ENCODE results near the gene CTSZ.

Gene CTSZ

DNA sequence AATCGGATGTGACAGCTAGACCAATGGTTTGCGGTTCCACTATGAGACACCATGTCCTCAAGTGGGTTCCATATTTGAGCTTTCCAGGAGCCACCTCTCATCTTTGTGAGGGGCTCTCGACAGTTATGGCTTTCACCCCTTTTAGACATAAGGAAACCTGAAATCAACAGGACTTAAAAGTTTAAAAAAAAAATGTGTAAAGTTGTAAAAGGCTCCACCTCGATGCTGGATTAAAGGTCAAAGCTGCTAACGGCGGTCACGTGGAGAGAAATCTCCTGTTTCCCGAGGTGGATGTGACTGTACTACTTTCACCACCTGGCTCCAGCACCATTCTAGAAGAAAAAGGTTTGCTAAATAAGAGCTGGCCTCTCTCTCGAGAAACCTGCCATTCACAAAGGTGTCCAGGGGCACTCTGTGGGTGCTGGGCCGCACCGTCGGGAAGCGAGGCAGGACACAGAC is 24.5 kb upstream of the CTSZ start:
- no peak for DNase-seq

DNA sequence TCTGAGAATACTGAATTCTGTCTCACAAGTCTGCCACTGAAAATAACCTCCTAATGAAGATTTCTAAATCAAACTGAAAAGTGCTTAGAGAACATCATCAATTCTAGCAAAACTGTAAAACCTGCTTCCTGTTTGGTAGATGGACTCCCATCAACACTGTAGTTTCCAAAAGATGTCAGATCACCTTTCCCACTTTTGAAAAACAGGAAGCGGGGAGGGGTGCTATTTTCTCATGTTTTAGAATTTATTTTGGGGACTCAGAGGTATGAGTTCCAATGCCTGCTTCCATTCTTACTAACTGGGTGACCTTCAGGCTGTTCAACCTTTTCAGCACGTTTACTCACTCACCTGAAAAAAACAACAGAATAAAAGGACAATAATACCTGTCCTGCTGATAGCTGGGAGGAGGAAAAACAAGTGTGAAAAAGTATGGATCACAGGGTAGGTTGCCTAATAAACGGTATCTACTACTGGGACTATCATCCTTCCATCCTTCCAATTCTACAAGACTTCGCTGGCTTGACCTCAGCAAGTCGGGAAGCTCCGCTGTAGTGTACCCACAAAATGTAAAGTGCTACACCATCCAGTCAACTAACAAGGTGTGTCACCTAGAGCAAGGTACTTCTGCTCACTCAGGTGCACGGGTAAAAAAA is 24.0 kb upstream of the CTSZ start:
- DNase-seq, result no peak

DNA sequence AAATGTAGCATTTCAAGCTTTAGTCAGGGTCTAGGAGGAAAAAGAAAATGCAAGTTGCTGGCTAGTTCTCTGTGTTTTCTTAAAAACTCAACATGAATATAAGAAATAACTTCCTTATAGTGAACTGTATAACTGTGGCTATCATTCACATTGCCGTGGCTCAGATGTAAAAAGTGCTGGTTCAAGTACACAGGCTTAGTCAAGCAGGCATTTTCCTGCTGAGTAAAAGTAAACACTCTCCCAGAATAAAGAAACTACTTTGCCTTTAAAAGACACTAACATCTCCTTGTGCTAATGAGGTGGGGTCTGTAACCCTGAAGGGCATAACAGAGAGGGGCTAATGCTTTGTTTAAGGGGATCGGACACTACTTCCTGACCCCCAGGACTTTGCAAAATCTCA is 21.8 kb upstream of the CTSZ start:
- no peak for DNase-seq

- DNase-seq, result peak; percentile 65
Measured at GRCh38 chr20:59027741-59028320, 20.8 kb upstream of the CTSZ start.

- no peak for DNase-seq
Measured at GRCh38 chr20:59026904-59027740, 20.1 kb upstream of the CTSZ start.

DNA sequence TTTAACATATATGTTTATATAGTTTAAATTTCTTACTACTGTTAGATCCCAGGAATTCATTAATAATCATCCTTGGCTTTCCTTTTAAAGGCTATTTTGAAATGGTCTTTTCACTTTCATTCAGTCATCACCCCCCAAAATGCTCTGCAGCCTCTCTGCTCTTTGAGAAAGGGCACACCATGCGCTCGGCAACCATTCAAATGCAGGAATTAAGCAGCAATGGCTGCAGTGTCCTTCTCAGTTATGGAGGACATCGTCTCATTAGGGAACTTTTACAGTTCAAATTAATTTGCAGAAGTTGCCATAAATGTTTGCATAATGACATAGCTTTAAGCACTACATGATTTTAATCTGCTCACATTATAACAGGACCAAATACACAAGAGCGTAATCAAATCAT is 18.5 kb upstream of the CTSZ start:
- no peak for DNase-seq

DNA sequence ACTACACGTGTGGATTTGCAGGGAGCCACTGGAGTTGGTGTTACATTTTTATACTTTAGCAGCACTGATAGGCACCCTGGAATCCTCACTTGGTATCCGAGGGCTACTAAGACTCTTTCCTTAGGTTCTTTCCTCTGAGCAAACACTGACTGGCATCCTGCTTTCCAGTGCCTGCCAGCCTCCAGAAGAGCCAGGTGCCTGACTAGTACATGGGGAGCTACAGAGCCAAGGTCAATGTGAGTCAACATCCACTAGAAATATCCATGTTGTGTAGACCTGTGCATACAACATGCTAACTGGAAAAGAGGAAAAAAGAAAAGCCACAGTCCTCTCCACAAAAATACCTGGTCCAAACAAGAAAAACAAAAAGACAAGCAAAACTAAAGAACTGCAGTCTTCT is 18.0 kb upstream of the CTSZ start:
- no peak for DNase-seq

DNA sequence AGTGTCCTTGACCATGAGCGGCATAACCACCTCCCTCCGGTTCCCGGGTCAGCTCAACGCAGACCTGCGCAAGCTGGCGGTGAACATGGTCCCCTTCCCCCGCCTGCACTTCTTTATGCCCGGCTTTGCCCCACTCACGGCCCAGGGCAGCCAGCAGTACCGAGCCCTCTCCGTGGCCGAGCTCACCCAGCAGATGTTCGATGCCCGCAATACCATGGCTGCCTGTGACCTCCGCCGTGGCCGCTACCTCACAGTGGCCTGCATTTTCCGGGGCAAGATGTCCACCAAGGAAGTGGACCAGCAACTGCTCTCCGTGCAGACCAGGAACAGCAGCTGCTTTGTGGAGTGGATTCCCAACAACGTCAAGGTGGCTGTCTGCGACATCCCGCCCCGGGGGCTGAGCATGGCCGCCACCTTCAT is 17.1 kb upstream of the CTSZ start:
- no peak for DNase-seq

DNA sequence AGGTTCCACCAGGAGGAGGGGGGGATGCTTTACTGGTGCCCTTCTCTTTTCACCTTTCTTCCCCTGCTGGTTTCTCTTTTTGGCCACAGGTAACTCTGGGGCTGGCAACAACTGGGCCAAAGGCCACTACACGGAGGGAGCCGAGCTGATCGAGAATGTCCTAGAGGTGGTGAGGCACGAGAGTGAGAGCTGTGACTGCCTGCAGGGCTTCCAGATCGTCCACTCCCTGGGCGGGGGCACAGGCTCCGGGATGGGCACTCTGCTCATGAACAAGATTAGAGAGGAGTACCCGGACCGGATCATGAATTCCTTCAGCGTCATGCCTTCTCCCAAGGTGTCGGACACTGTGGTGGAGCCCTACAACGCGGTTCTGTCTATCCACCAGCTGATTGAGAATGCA is 16.6 kb upstream of the CTSZ start:
- DNase-seq, result no peak

GRCh38 chr20:59022754-59023153 is 15.7 kb upstream of the CTSZ start:
- DNase-seq, result no peak

DNA sequence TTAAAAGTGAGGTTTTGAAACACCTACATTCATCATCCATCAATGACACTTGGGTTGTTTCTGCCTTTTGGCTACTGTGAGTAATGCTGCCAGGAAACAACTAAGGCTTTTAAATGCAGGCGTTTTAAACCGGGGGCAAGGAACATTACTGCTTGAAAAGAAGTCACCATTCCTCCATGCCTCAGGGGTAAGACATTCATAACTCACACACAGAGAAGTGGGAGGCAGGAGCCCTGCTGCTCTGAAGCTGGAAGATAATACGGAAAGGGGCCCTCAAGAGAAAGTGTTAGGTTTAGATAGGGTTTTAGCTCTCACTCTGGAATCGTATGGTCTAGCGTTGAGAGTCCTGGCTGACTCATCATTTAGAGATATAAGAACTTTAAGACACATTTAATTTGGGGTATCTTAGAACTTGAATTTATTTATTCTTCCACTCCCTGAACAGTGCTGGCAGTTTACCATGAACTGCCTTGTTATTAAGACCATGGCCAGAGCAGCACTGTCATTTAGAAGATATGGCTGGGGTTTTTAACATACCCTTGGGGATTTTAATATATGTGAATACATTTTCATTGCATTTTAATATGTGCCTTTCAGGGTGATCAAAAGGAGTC is 14.0 kb upstream of the CTSZ start:
- DNase-seq, result no peak

DNA sequence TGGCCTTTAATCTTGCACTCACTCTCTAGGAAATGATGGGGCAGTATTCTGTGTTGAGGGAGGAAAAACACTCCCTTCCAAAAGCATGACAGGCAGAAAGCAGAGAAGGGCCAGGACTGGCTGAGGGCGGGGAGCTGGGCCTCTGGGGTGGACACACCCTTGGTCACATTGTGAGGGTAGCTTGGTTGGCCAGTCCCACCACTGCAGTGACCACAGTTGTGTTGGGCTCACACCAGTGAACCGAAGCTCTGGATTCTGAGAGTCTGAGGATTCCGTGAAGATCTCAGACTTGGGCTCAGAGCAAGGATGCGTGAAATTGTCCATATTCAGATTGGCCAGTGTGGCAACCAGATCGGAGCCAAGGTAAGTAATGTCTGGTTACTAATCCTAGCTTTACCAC is 12.2 kb upstream of the CTSZ start, which contains the start of gene TUBB1:
Gene TUBB1 (plus strand): TSS at position 213 of the 400 bp plus-strand sequence. CDS start 94 bp downstream, at position 307.
- DNase-seq, result no peak

- no peak for DNase-seq
Measured at GRCh38 chr20:59018817-59019216, 11.8 kb upstream of the CTSZ start.

GRCh38 chr20:59017493-59018231 is 10.6 kb upstream of the CTSZ start:
- no peak for DNase-seq

DNA sequence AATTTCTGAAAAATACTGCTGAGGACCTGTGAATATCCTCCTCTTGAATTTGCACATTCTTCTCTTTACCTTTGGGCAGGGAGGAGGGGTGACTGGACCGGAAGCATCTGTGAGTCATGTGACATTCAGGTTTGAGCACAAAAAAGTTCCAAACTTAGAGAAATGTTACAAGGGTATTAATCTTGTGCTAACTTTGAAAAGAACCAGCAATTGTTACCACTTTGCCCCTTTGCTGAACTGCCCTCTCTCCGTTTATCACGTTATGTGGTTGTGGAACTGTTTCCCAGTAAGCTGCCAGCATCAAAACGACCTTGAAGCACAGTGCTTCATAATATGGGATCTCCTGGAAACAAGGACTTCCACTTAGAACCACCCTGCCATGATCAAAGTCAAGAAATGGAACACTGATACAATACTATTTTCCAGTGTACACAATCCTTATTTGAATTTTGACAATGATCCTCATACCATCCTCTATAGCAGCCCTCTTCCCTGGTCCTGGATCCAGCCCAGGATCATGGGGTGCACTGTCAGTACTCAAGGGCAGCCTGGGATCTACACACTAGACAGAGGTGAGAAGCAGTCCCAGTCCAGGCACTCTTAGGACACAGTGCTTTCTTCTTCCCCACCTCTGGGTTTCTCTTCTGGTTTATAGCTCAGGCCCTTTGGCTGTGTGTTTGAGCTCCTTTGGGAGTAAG is 9.9 kb upstream of the CTSZ start:
- no peak for DNase-seq

- DNase-seq, result no peak
Measured at GRCh38 chr20:59015812-59016711, 9.0 kb upstream of the CTSZ start.

DNA sequence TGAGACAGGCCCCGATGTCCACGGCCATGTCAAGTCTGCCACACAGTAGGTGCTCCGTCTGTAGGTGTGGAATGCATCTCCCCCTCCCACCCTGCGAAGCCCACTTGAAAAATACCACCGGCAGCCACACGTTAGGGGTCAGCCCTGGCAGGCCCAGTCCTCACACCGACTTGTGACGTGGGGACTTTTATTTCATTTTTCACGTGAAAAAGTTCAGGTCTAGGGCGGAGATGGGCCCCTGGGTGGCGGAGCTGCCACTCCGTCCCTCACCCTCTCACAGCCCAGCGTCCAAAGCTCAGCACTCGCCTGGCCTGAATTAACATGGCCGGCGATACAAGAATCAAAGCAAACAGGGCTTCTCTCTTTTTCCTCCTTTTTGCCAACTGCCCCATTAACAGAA is 8.4 kb upstream of the CTSZ start:
- DNase-seq, result no peak

DNA sequence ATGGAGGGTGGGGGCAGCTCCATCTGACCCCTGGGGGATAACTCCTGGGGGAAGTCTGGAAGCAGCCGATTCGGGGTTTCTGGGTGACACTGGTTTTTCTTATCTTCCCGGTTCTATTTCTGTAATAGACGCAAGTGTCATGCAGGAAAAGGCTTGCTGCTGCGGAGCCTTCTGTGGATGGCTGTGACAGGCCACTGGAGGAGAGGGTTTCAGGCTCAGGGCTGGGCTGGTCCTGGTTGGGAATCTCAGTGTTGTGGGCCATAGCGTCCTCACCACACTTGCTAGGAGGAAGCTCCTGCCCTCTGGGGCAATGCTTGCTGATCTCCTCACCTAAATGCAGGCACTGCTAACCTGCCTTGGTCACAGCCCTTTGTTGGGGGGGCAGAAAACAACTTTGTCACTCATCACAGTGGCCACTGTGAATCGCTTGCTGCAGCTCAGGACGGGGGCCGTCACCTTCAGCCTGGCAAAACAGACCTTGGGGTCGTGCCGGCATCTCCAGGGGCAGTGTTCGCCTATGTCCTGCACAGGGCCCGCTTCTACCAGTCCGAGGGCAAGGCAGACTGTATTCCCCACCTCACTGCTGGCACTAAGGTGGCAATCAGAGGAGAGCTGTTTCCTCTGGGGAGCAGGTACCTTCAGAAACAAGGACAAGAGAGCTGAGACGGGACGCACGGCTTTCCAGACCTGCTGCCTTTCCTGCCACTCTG is 7.8 kb upstream of the CTSZ start:
- no peak for DNase-seq

DNA sequence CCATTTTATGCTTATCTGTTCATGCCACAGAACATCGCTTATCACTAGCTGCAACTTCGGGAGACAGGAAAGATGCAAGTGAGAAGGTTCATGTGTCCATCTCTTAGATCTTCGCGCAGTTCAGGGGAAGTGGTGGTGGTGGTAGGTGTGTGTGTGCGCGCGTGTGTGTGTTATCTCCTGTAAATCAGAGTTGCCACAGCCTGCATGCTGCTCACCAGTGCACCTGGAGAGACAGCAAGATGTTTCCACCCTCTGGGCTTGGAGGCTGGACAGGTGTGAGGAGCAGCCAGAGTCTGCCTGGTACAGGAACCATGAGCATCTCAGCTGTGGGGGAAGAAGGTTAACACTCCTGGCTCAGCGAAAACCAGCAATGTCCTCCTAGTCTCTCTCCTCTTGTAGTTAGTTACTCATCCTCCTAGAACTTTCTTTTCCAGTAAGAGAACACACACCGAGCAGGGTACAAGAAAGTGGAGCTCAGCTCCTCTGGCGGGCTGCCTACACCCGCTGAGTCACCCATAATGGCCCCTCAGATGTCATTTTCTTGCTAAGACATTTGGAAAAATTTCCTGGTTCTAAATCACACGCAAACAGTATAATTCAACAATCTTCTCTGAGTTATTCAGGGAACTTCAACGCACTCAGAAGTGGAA is 7.0 kb upstream of the CTSZ start:
- no peak for DNase-seq

Data from fibroblast of skin of scalp (primary cell).